Measurements from ENCODE around the gene NTNG1. TPM values are rescaled to one million over a fixed set of nuclear protein-coding genes. Genes with fewer than 3 reads are reported as not detected.

NTNG1 gene
- total RNA-seq, 2 donors from 2014 or later: not detected

- no peaks in the 10 kb centered on the region for H3K36me3 Mint-ChIP-seq
- H3K27me3 Mint-ChIP-seq: peaks cover 10 to 31% of the 10 kb centered on the region in 2 donors
- no peak overlapping the region for H3K4me3 Mint-ChIP-seq
- no peak for DNase-seq (ENCODE audit: low spot score)
- no peak for ATAC-seq
- no peaks in the 10 kb centered on the region for H3K9me3 Mint-ChIP-seq
- H3K4me1 Mint-ChIP-seq (ENCODE audit: low read depth in 2 of 2): no peaks in the 10 kb centered on the region
- H3K27ac Mint-ChIP-seq: no peak overlapping the region
Observed at GRCh38 chr1:107358619-107359327, 217.9 kb downstream of the NTNG1 start.

GRCh38 chr1:107359472-107360241 lies 218.8 kb downstream of the NTNG1 start:
- Mint-ChIP-seq H3K4me1 (ENCODE audit: low read depth in 2 of 2) (no peaks in the 10 kb centered on the region), H3K4me3 (no peak overlapping the region), H3K27me3 (peaks cover 10 to 32% of the 10 kb centered on the region in 2 donors), H3K9me3 (no peaks in the 10 kb centered on the region), H3K27ac (no peak overlapping the region), H3K36me3 (no peaks in the 10 kb centered on the region)
- no peak for DNase-seq (ENCODE audit: low spot score)
- no peak for ATAC-seq

- ATAC-seq (no peak), DNase-seq (ENCODE audit: low spot score) (no peak)
- no peaks in the 10 kb centered on the region for H3K4me1 Mint-ChIP-seq (ENCODE audit: low read depth in 2 of 2)
- H3K36me3 Mint-ChIP-seq: no peaks in the 10 kb centered on the region
- peaks cover 15 to 38% of the 10 kb centered on the region in 2 donors for H3K27me3 Mint-ChIP-seq
- no peaks in the 10 kb centered on the region for H3K9me3 Mint-ChIP-seq
- H3K27ac Mint-ChIP-seq: no peak overlapping the region
- H3K4me3 Mint-ChIP-seq: no peak overlapping the region
Observed at GRCh38 chr1:107362468-107363140, 221.8 kb downstream of the NTNG1 start.

- H3K4me1 Mint-ChIP-seq (ENCODE audit: low read depth in 2 of 2): no peaks in the 10 kb centered on the region
- DNase-seq (ENCODE audit: low spot score) (no peak), ATAC-seq (no peak)
- H3K4me3 Mint-ChIP-seq: no peak overlapping the region
- no peaks in the 10 kb centered on the region for H3K36me3 Mint-ChIP-seq
- no peaks in the 10 kb centered on the region for H3K9me3 Mint-ChIP-seq
- H3K27me3 Mint-ChIP-seq: peaks cover 18 to 42% of the 10 kb centered on the region in 2 donors
- no peak overlapping the region for H3K27ac Mint-ChIP-seq
Observed at GRCh38 chr1:107363154-107363553, 222.3 kb downstream of the NTNG1 start.

GRCh38 chr1:107365527-107366240 lies 224.8 kb downstream of the NTNG1 start:
- DNase-seq (ENCODE audit: low spot score) (no peak), ATAC-seq (no peak)
- Mint-ChIP-seq H3K4me3 (no peak overlapping the region), H3K36me3 (no peaks in the 10 kb centered on the region), H3K9me3 (no peaks in the 10 kb centered on the region), H3K27me3 (peaks cover 16 to 41% of the 10 kb centered on the region in 2 donors), H3K27ac (no peak overlapping the region), H3K4me1 (ENCODE audit: low read depth in 2 of 2) (no peaks in the 10 kb centered on the region)

GRCh38 chr1:107378426-107378825 lies 237.6 kb downstream of the NTNG1 start:
- no peaks in the 10 kb centered on the region for H3K36me3 Mint-ChIP-seq
- no peak for DNase-seq (ENCODE audit: low spot score)
- peaks cover 14 to 34% of the 10 kb centered on the region in 2 donors for H3K27me3 Mint-ChIP-seq
- no peaks in the 10 kb centered on the region for H3K4me1 Mint-ChIP-seq (ENCODE audit: low read depth in 2 of 2)
- no peaks in the 10 kb centered on the region for H3K9me3 Mint-ChIP-seq
- no peak for ATAC-seq
- no peak overlapping the region for H3K4me3 Mint-ChIP-seq
- H3K27ac Mint-ChIP-seq: no peak overlapping the region

GRCh38 chr1:107378866-107379265 lies 238.0 kb downstream of the NTNG1 start:
- ATAC-seq (no peak), DNase-seq (ENCODE audit: low spot score) (no peak)
- Mint-ChIP-seq H3K27ac (no peak overlapping the region), H3K4me1 (ENCODE audit: low read depth in 2 of 2) (no peaks in the 10 kb centered on the region), H3K9me3 (no peaks in the 10 kb centered on the region), H3K36me3 (no peaks in the 10 kb centered on the region), H3K4me3 (no peak overlapping the region), H3K27me3 (peaks cover 14 to 37% of the 10 kb centered on the region in 2 donors)

- H3K9me3 Mint-ChIP-seq: no peaks in the 10 kb centered on the region
- DNase-seq (ENCODE audit: low spot score): no peak
- no peaks in the 10 kb centered on the region for H3K4me1 Mint-ChIP-seq (ENCODE audit: low read depth in 2 of 2)
- peaks cover 8 to 35% of the 10 kb centered on the region in 2 donors for H3K27me3 Mint-ChIP-seq
- H3K4me3 Mint-ChIP-seq: no peak overlapping the region
- no peaks in the 10 kb centered on the region for H3K36me3 Mint-ChIP-seq
- no peak overlapping the region for H3K27ac Mint-ChIP-seq
- ATAC-seq: no peak
Observed at GRCh38 chr1:107379826-107380225, 239.0 kb downstream of the NTNG1 start.

GRCh38 chr1:107389410-107390396 lies 248.9 kb downstream of the NTNG1 start:
- peaks cover 10 to 35% of the 10 kb centered on the region in 2 donors for H3K27me3 Mint-ChIP-seq
- no peaks in the 10 kb centered on the region for H3K4me1 Mint-ChIP-seq (ENCODE audit: low read depth in 2 of 2)
- no peaks in the 10 kb centered on the region for H3K36me3 Mint-ChIP-seq
- DNase-seq (ENCODE audit: low spot score): no peak
- no peaks in the 10 kb centered on the region for H3K9me3 Mint-ChIP-seq
- no peak overlapping the region for H3K4me3 Mint-ChIP-seq
- H3K27ac Mint-ChIP-seq: no peak overlapping the region
- ATAC-seq: no peak

GRCh38 chr1:107394301-107394700 lies 253.5 kb downstream of the NTNG1 start:
- Mint-ChIP-seq H3K27me3 (peaks cover 15 to 43% of the 10 kb centered on the region in 2 donors), H3K9me3 (no peaks in the 10 kb centered on the region), H3K36me3 (no peaks in the 10 kb centered on the region), H3K27ac (no peak overlapping the region), H3K4me3 (no peak overlapping the region), H3K4me1 (ENCODE audit: low read depth in 2 of 2) (no peaks in the 10 kb centered on the region)
- no peak for DNase-seq (ENCODE audit: low spot score)
- no peak for ATAC-seq

GRCh38 chr1:107401704-107402103 lies 260.9 kb downstream of the NTNG1 start:
- Mint-ChIP-seq H3K9me3 (no peaks in the 10 kb centered on the region), H3K4me1 (ENCODE audit: low read depth in 2 of 2) (no peaks in the 10 kb centered on the region), H3K27me3 (peaks cover 24 to 28% of the 10 kb centered on the region in 2 donors), H3K4me3 (no peak overlapping the region), H3K27ac (no peak overlapping the region), H3K36me3 (no peaks in the 10 kb centered on the region)
- DNase-seq (ENCODE audit: low spot score): no peak
- no peak for ATAC-seq

- H3K4me3 Mint-ChIP-seq: no peak overlapping the region
- DNase-seq (ENCODE audit: low spot score) (no peak), ATAC-seq (no peak)
- no peak overlapping the region for H3K27ac Mint-ChIP-seq
- H3K4me1 Mint-ChIP-seq (ENCODE audit: low read depth in 2 of 2): no peaks in the 10 kb centered on the region
- H3K27me3 Mint-ChIP-seq: peaks cover 16 to 23% of the 10 kb centered on the region in 2 donors
- no peaks in the 10 kb centered on the region for H3K9me3 Mint-ChIP-seq
- no peaks in the 10 kb centered on the region for H3K36me3 Mint-ChIP-seq
Observed at GRCh38 chr1:107404756-107405155, 263.9 kb downstream of the NTNG1 start.

GRCh38 chr1:107405236-107405635 lies 264.4 kb downstream of the NTNG1 start:
- Mint-ChIP-seq H3K27me3 (peaks cover 11 to 19% of the 10 kb centered on the region in 2 donors), H3K36me3 (no peaks in the 10 kb centered on the region), H3K9me3 (no peaks in the 10 kb centered on the region), H3K27ac (no peak overlapping the region), H3K4me3 (no peak overlapping the region), H3K4me1 (ENCODE audit: low read depth in 2 of 2) (no peaks in the 10 kb centered on the region)
- ATAC-seq (no peak), DNase-seq (ENCODE audit: low spot score) (no peak)
